Liver (tissue), 9 donors: ENCODE data around the gene DIP2A. TPM values are rescaled to one million over a fixed set of nuclear protein-coding genes. Genes with fewer than 3 reads are reported as not detected.

Experiments
- DNase-seq: peaks from one replicate; pipeline ENCODE4 v3.0.0-alpha.2; 2017; ENCODE audit warnings: low spot score
- H3K27ac ChIP-seq, 2 donors: one replicate each; pipeline ENCODE4 v1.7.0; 2013; ENCODE audit warnings: inconsistent platforms in 2 of 2, low read length in 2 of 2, control low read depth in 1 of 2, low read depth in 1 of 2, mild to moderate bottlenecking in 1 of 2
- H3K27me3 ChIP-seq, 4 donors: one replicate each; pipeline versions ENCODE4 v1.6.1 to v1.7.0; 2013; ENCODE audit warnings: low read length in 3 of 4, inconsistent platforms in 1 of 4, mild to moderate bottlenecking in 1 of 4, moderate library complexity in 1 of 4; ENCODE audit not compliant: control insufficient read depth in 4 of 4, insufficient read depth in 4 of 4
- H3K36me3 ChIP-seq, 4 donors: one replicate each; pipeline versions ENCODE4 v1.6.1 to v1.7.0; 2013; ENCODE audit warnings: low read length in 3 of 4, mild to moderate bottlenecking in 3 of 4, low read depth in 1 of 4, moderate library complexity in 1 of 4; ENCODE audit not compliant: control insufficient read depth in 4 of 4, insufficient read depth in 3 of 4
- H3K4me1 ChIP-seq, 4 donors: one replicate each; pipeline versions ENCODE4 v1.6.1 to v1.7.0; 2013; ENCODE audit warnings: low read length in 3 of 4, mild to moderate bottlenecking in 3 of 4, moderate library complexity in 1 of 4; ENCODE audit not compliant: control insufficient read depth in 4 of 4, insufficient read depth in 4 of 4
- H3K4me3 ChIP-seq, 3 donors: one replicate each; pipeline versions ENCODE4 v1.6.1 to v1.7.0; 2013; ENCODE audit warnings: low read length in 3 of 3, control low read depth in 1 of 3, low read depth in 1 of 3, mild to moderate bottlenecking in 1 of 3
- H3K9ac ChIP-seq, 2 donors: one replicate each; pipeline ENCODE4 v1.7.0; 2013; ENCODE audit warnings: low read length in 2 of 2, mild to moderate bottlenecking in 2 of 2, moderate library complexity in 2 of 2, control low read depth in 1 of 2, low read depth in 1 of 2
- H3K9me3 ChIP-seq, 4 donors: one replicate each; pipeline versions ENCODE4 v1.6.1 to v1.7.0; 2013; ENCODE audit warnings: low read length in 3 of 4; ENCODE audit not compliant: control insufficient read depth in 4 of 4
- EGR1 ChIP-seq, 2 donors: IDR thresholded peaks; 2 replicates each; pipeline ENCODE4 v1.6.1; 2016 to 2018; ENCODE audit warnings: antibody characterized with exemption in 2 of 2, low read depth in 2 of 2
- FOXA1 ChIP-seq: IDR thresholded peaks from 2 replicates; pipeline ENCODE4 v1.6.1; 2016; ENCODE audit warnings: antibody characterized with exemption
- FOXA2 ChIP-seq: IDR thresholded peaks from 2 replicates; pipeline ENCODE4 v1.6.1; 2016; ENCODE audit warnings: antibody characterized with exemption
- GABPA ChIP-seq, 2 donors: IDR thresholded peaks in 1 of 2; conservative IDR thresholded peaks in 1 of 2; 2 replicates each; pipeline ENCODE4 v1.6.1; 2016; ENCODE audit warnings: antibody characterized with exemption in 2 of 2, mild to moderate bottlenecking in 1 of 2, moderate library complexity in 1 of 2
- HNF4A ChIP-seq, 2 donors: conservative IDR thresholded peaks; 2 replicates each; pipeline ENCODE4 v1.6.1; 2016; ENCODE audit warnings: antibody characterized with exemption in 2 of 2, mild to moderate bottlenecking in 2 of 2
- JUND ChIP-seq, 2 donors: IDR thresholded peaks; 2 replicates each; pipeline ENCODE4 v1.6.1; 2016; ENCODE audit warnings: antibody characterized with exemption in 2 of 2
- NR2F2 ChIP-seq: IDR thresholded peaks from 2 replicates; pipeline ENCODE4 v1.6.1; 2016; ENCODE audit warnings: antibody characterized with exemption
- RAD21 ChIP-seq, 2 donors: IDR thresholded peaks; 2 replicates each; pipeline ENCODE4 v1.6.1; 2016; ENCODE audit warnings: antibody characterized with exemption in 2 of 2, mild to moderate bottlenecking in 2 of 2
- RXRA ChIP-seq, 2 donors: IDR thresholded peaks; 2 replicates each; pipeline ENCODE4 v1.6.1; 2017 to 2018; ENCODE audit warnings: antibody characterized with exemption in 2 of 2, mild to moderate bottlenecking in 1 of 2
- SP1 ChIP-seq: IDR thresholded peaks from 2 replicates; pipeline ENCODE4 v1.6.1; 2018; ENCODE audit warnings: antibody characterized with exemption, mild to moderate bottlenecking
- TAF1 ChIP-seq: conservative IDR thresholded peaks from 2 replicates; pipeline ENCODE4 v1.6.1; 2016; ENCODE audit warnings: antibody characterized with exemption, mild to moderate bottlenecking
- YY1 ChIP-seq: IDR thresholded peaks from 2 replicates; pipeline ENCODE4 v1.6.1; 2016; ENCODE audit warnings: antibody characterized with exemption, mild to moderate bottlenecking
- WGBS: extraction: QIAGEN DNeasy Blood & Tissue Kit; methylation state at CpG from one replicate; pipeline ENCODE4 v1.1.7; 2013; 5-methylcytosine and 5-hydroxymethylcytosine counted together
- polyA plus RNA-seq, 2 donors: library from polyadenylated mRNA; stranded (reverse) in 1 of 2; unstranded in 1 of 2; fragments of 200-250 nt in 1 of 2; fragments of >200 nt in 1 of 2; fragmentation: Nextera tagmentation in 1 of 2; extraction: Ambion mirVana in 1 of 2; gene quantifications; one replicate each; pipeline versions ENCODE4 v1.2.1 to v1.2.3, GENCODE V29; 2013 to 2015
- total RNA-seq, 2 donors: library from RNA; depleted of rRNA; stranded (reverse); fragments of >200 nt; gene quantifications; one replicate each; pipeline ENCODE4 v1.2.3, GENCODE V29; 2014
- TF ChIP-seq, protein P1 (sequence below): IDR thresholded peaks from 2 replicates; pipeline ENCODE4 v1.6.1; 2016; ENCODE audit warnings: antibody characterized with exemption, mild to moderate bottlenecking
- TF ChIP-seq, protein P2 (sequence below): IDR thresholded peaks from 2 replicates; pipeline ENCODE4 v1.6.1; 2016; ENCODE audit warnings: antibody characterized with exemption
- TF ChIP-seq, protein P3 (sequence below): IDR thresholded peaks from 2 replicates; pipeline ENCODE4 v1.6.1; 2016; ENCODE audit warnings: antibody characterized with exemption
- TF ChIP-seq, protein P4 (sequence below): IDR thresholded peaks from 2 replicates; pipeline ENCODE4 v1.6.1; 2016; ENCODE audit warnings: antibody characterized with exemption
- TF ChIP-seq, protein P5 (sequence below): fragments of 150-350 bp; IDR thresholded peaks from 2 replicates; pipeline ENCODE4 v1.5.1; 2017; ENCODE audit warnings: improper control_type of control experiment, low read depth, low read length; ENCODE audit not compliant: missing input control
- donor health status: healthy.
- donor health status: healthy.
- donor health status: healthy.
- donor health status: healthy.
- donor health status: healthy.

Gene DIP2A
- total and polyA plus RNA-seq, 4 donors = 3.8 to 21.7 (median 7.5) TPM

DNA sequence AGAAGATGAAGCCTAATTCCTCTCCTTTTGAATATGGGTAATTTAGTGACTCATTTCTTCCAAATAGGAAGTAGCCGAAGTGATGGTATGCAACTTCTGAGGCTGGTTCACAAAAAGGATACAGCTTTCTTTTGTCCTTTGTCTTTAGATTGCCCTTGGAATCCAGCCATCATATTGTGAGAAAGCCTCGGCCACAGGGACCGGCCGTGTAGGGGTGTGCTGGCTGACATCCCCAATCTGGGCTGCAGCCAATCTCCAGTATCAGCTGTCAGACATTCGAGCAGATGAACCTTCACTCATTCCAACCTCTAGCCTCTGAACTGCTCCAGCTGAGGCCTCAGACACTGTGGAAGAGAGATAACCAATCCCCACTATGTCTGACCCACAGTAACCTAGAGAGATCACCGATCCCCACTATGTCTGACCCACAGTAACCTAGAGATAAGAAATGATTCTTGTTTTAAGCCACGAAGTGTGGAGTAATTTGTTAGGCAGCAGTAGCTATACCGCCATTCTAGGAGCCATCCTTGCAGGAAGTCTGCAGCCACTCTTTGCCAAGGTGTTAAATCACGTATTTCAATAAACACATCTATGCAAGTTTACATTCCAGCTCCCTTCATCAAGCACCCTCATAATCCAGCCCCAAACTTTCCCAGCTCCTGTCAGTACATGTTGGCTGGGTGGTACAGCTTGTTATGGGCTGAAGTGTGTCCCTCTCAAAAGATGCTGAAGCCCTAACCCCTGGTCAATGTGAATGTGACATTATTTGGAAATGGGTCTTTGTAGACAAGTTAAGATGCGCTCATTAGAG is 2.9 kb upstream of the DIP2A start:
- H3K9ac ChIP-seq = no peak overlapping the region
- H3K27ac ChIP-seq = no peak overlapping the region
- no peaks in the 10 kb centered on the region for H3K27me3 ChIP-seq
- DNase-seq = peak; percentile 63
- H3K4me3 ChIP-seq = no peak overlapping the region
- H3K4me1 ChIP-seq = peaks cover 2 to 21% (median 16%) of the 10 kb centered on the region in 4 donors
- H3K9me3 ChIP-seq = no peaks in the 10 kb centered on the region
- 56% methylated on average over 10 of the region's 10 CpGs for WGBS
- H3K36me3 ChIP-seq = no peaks in the 10 kb centered on the region
- no peak for TF ChIP-seq SP1
- TF ChIP-seq, protein P1, sequence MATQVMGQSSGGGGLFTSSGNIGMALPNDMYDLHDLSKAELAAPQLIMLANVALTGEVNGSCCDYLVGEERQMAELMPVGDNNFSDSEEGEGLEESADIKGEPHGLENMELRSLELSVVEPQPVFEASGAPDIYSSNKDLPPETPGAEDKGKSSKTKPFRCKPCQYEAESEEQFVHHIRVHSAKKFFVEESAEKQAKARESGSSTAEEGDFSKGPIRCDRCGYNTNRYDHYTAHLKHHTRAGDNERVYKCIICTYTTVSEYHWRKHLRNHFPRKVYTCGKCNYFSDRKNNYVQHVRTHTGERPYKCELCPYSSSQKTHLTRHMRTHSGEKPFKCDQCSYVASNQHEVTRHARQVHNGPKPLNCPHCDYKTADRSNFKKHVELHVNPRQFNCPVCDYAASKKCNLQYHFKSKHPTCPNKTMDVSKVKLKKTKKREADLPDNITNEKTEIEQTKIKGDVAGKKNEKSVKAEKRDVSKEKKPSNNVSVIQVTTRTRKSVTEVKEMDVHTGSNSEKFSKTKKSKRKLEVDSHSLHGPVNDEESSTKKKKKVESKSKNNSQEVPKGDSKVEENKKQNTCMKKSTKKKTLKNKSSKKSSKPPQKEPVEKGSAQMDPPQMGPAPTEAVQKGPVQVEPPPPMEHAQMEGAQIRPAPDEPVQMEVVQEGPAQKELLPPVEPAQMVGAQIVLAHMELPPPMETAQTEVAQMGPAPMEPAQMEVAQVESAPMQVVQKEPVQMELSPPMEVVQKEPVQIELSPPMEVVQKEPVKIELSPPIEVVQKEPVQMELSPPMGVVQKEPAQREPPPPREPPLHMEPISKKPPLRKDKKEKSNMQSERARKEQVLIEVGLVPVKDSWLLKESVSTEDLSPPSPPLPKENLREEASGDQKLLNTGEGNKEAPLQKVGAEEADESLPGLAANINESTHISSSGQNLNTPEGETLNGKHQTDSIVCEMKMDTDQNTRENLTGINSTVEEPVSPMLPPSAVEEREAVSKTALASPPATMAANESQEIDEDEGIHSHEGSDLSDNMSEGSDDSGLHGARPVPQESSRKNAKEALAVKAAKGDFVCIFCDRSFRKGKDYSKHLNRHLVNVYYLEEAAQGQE = no peak
- no peak for TF ChIP-seq EGR1 (IDR thresholded peaks at IDR 0.05; ENCODE audit: low read depth in 2 of 2)
- TF ChIP-seq FOXA2 = no peak
- peak; percentile 77 for TF ChIP-seq NR2F2
- no peak for TF ChIP-seq RAD21 (IDR thresholded peaks at IDR 0.05)
- TF ChIP-seq RXRA (IDR thresholded peaks at IDR 0.05) = peak in 1 of 2 donors; percentile 19
- no peak for TF ChIP-seq GABPA (IDR thresholded peaks at IDR 0.05 in 1 of 2, conservative IDR thresholded peaks at IDR 0.05 in 1 of 2)
- TF ChIP-seq, protein P2, sequence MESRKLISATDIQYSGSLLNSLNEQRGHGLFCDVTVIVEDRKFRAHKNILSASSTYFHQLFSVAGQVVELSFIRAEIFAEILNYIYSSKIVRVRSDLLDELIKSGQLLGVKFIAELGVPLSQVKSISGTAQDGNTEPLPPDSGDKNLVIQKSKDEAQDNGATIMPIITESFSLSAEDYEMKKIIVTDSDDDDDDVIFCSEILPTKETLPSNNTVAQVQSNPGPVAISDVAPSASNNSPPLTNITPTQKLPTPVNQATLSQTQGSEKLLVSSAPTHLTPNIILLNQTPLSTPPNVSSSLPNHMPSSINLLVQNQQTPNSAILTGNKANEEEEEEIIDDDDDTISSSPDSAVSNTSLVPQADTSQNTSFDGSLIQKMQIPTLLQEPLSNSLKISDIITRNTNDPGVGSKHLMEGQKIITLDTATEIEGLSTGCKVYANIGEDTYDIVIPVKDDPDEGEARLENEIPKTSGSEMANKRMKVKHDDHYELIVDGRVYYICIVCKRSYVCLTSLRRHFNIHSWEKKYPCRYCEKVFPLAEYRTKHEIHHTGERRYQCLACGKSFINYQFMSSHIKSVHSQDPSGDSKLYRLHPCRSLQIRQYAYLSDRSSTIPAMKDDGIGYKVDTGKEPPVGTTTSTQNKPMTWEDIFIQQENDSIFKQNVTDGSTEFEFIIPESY = no peak
- peak in 1 of 2 donors; percentile 75 for TF ChIP-seq JUND (IDR thresholded peaks at IDR 0.05)
- no peak for TF ChIP-seq YY1

DNA sequence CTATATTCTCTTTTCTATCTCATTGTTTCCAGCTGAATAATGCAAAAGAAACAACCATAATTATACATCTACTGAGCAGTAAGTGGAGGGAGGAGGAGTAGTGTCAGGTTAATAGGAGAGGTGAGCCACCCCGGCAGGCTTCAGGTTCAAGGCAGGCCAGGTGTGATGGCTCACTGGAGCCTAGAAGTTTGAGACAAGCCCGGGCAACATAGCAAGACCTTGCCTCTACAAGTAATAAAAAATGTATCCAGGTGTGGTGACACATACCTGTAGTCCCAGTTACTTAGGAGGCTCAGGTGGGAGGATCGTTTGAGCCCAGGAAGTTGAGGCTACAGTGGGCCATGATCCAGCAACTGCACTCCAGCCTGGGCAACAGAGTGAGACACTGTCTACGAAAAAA is 1.9 kb upstream of the DIP2A start:
- Histone ChIP-seq H3K9me3 (no peaks in the 10 kb centered on the region), H3K36me3 (no peaks in the 10 kb centered on the region), H3K4me3 (no peak overlapping the region), H3K9ac (no peak overlapping the region), H3K27me3 (no peaks in the 10 kb centered on the region), H3K4me1 (peaks cover 2 to 21% (median 16%) of the 10 kb centered on the region in 4 donors), H3K27ac (no peak overlapping the region)
- DNase-seq = no peak
- 94% methylated on average over 4 of the region's 4 CpGs for WGBS
- TF ChIP-seq, protein P3, sequence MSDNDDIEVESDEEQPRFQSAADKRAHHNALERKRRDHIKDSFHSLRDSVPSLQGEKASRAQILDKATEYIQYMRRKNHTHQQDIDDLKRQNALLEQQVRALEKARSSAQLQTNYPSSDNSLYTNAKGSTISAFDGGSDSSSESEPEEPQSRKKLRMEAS = no peak
- TF ChIP-seq FOXA1 (no peak), HNF4A (conservative IDR thresholded peaks at IDR 0.05) (no peak), EGR1 (IDR thresholded peaks at IDR 0.05; ENCODE audit: low read depth in 2 of 2) (no peak), YY1 (no peak), FOXA2 (no peak), SP1 (no peak), RXRA (IDR thresholded peaks at IDR 0.05) (no peak), TAF1 (no peak), NR2F2 (no peak), GABPA (IDR thresholded peaks at IDR 0.05 in 1 of 2, conservative IDR thresholded peaks at IDR 0.05 in 1 of 2) (no peak), RAD21 (IDR thresholded peaks at IDR 0.05) (no peak)
- TF ChIP-seq, protein P4, sequence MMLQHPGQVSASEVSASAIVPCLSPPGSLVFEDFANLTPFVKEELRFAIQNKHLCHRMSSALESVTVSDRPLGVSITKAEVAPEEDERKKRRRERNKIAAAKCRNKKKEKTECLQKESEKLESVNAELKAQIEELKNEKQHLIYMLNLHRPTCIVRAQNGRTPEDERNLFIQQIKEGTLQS = no peak
- TF ChIP-seq, protein P5, sequence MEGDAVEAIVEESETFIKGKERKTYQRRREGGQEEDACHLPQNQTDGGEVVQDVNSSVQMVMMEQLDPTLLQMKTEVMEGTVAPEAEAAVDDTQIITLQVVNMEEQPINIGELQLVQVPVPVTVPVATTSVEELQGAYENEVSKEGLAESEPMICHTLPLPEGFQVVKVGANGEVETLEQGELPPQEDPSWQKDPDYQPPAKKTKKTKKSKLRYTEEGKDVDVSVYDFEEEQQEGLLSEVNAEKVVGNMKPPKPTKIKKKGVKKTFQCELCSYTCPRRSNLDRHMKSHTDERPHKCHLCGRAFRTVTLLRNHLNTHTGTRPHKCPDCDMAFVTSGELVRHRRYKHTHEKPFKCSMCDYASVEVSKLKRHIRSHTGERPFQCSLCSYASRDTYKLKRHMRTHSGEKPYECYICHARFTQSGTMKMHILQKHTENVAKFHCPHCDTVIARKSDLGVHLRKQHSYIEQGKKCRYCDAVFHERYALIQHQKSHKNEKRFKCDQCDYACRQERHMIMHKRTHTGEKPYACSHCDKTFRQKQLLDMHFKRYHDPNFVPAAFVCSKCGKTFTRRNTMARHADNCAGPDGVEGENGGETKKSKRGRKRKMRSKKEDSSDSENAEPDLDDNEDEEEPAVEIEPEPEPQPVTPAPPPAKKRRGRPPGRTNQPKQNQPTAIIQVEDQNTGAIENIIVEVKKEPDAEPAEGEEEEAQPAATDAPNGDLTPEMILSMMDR = no peak
- TF ChIP-seq, protein P1 = no peak
